Limb (tissue), 2 donors: ENCODE results near the gene MAMDC4.
"Not testable (repeated sequence)": the region's sequence is repeated elsewhere in the genome, so short reads cannot be mapped to it uniquely, and the experiment has no call there.

Experiments used
- DNase-seq, 2 donors: peaks; one replicate each; pipeline ENCODE4 v3.0.0-alpha.2; 2016; ENCODE audit errors: extremely low spot score in 2 of 2

MAMDC4 gene

DNA sequence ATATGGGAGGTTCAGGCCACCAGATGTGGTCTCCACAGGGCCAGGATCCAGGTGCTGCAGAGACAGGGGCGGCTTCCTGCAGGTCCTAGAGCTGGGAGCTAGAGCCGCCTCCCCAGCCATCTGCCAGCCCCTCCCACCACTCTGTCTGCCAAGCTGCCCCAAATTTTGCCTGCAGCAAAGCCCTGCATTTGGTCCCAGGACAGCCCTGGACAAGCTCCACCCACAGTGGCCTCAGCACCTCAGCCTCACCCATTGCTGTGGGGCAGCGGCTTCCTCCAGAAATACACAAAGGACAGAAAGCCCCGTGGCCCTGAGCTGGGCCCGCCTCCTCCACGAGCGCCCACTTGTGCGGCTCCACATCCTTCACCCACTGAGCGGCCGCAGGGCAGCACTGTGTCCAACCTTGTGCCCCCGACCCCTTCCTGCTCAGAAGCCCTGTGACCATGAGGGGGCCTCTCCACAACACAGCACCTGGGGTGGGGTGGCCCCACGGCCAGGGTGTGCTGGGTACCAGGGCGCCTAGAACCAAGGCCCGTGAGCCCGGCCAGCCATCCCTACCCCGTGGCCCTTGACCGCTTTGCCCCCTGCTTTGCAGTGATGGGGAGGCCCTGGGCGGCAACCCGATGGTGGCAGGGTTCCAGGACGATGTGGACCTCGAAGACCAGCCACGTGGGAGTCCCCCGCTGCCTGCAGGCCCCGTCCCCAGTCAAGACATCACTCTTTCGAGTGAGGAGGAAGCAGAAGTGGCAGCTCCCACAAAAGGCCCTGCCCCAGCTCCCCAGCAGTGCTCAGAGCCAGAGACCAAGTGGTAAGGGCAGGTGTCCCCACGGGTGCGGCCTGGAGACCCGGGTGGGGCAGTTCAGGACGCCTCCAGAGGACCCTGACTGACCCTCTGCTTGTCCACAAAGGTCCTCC is 13.6 kb upstream of the MAMDC4 start:
- peak in 1 of 2 donors; percentile 28 for DNase-seq

DNA sequence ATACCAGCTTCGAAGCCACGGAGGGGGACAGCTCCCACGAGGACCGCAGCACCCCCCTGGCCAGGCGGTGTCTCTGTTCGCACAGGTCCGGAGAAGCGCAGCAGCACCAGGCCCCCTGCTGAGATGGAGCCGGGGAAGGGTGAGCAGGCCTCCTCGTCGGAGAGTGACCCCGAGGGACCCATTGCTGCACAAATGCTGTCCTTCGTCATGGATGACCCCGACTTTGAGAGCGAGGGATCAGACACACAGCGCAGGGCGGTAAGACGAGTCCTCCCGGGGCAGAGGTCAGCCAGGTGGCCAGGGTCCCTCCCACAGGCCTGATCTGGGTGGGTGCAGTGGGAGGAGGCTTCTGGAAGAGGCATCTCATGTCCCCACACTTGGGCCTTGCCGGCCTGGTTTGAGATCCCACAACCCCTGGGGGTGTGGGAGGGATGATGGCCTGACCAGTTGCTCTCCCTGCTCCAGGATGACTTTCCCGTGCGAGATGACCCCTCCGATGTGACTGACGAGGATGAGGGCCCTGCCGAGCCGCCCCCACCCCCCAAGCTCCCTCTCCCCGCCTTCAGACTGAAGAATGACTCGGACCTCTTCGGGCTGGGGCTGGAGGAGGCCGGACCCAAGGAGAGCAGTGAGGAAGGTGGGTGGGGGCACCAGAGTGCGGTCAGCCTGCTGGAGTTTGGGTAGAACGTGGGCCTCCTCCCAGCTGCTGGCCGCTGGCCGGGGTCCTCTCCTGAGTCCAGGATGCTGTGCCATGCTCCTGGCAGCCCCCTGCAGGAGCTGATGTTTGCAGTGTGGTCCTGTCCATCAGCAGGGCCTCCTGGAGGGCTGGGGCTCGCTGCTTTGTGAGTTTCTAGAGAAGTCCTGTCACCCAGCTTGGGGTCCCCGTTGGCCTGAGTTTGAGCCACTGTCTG is 12.7 kb upstream of the MAMDC4 start:
- no peak for DNase-seq

DNA sequence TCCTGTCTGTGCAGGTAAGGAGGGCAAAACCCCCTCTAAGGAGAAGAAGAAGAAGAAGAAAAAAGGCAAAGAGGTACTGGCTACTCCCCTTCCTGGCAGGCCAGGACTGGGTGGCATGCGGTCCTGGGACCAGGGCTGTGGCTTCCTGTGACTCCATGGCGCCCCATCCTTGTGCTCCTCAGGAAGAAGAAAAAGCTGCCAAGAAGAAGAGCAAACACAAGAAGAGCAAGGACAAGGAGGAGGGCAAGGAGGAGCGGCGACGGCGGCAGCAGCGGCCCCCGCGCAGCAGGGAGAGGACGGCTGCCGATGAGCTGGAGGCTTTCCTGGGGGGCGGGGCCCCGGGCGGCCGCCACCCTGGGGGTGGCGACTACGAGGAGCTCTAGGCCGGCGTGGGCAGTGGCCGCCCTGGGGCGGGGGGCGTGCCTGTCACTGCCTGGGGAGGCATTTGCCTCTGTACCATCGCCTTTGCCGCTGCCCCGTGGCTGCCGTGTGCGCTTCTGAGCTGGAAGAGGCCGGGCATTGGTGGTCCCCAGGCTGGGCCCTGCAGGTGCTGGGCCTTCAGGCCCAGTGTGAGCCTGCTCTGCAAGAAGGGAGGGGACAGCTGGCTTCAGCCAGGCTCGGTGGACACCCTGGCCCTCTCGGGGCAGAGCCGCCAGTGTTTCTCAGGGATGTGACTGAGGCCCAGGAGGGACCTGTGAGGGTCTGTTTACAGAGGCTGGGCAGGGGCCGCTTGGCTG is 11.8 kb upstream of the MAMDC4 start:
- no peak for DNase-seq

DNA sequence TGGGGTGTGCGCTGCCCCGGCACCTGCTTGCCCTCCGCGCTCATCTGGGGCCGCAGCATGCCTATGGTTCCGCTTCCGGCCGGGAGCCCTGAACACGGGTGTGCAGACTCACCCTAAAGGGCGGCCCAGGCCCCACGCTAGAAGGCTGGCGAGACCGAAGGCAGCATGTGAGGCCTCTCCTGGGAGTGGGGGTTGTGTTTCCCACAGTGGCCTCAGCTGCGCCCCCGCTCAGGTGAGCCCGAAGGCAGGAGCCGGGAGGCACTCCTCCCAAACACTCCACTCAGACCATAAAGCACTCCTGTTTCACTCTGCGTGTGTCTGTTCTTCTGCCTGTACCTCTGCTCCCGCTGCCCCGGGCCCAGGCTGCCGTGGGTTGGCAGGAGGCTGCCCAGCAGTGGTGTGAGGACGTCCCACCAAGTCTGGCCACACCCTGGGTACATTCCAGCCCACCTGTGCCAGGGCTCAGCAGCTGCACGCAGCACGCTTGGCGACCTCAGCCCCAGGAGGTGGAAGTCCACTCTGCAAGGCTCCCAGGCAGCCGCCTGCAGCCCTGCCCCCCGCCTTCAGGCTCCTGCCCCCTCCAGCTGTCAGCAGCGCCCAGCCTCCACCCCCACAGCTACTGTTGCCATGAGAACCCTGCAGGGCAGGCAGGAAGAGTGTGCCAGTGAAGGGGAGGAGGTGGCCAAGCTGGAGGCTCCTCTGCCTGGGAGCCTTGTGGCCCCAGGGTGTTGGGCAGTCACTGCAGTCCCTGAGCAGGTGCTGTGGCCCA is 11.1 kb upstream of the MAMDC4 start:
- DNase-seq = no peak

DNA sequence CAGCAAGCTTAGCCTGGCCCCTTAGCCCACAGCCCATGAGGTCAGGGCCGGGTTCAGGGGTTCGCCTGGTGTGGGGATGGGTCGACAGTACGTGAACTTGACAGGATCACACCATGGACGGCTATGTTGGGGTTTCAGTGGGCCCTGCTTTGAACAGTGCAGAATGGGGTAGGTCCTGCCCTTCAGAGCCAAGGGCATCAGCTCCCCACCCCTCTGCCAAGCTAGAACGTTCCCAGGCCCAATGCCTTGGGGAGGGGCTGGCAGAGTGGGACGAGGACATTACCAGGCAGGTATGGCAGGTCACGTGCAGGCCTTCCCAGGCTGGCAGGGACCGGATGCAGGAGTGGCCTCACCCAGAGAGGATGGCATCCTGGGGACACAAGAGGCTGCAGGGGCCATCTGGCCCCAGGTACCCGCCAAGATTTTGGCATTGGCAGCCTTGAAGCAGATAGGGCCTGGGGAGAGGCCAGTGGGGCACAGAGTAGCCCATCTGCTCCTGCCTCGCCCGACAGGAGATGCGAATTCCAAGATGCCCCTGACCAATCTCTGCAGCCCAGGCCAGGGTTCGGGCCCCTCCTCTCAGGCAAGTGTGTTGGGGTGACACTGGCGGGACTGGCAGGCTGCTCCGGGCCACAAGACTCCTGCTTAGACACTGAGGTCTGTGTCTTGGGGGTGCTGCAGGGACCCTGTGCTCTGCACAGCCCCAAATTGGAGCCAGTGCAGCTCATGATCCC is 10.3 kb upstream of the MAMDC4 start:
- not testable (repeated sequence) for DNase-seq

DNA sequence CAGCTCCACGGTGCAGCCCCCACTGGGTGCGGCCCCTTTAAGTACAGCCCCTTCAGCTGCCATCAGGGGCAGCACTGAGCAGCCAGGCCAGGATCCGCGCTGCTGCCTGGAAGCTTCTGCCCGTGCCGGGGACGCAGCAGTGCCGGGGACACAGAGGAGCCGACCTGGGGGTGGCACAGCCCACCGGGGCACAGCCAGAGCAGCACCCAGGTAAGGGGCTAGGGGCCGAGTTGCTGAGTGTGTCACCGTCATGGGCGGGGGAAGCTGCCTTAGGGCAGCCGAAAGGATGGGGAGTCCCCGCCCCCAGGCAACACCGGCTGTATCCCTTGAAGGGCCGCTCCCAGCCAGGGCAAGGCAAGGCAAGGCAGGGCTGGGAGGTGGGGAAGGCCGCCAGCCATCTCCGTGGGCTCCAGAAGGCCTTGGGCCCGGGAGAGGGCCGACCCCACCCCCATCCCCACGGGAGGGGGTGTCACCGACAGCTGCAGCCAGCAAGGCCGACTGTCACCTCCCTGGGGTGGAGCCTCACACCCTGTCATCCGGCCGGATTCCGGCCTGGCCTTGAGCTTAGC is 9.7 kb upstream of the MAMDC4 start, which contains the start of gene AJM1:
Gene AJM1, plus strand, starts transcription at position 99 of the 569 bp plus-strand sequence. CDS start 1,937 bp downstream, outside the sequence.
- peak; percentile 72 to 90 for DNase-seq

DNA sequence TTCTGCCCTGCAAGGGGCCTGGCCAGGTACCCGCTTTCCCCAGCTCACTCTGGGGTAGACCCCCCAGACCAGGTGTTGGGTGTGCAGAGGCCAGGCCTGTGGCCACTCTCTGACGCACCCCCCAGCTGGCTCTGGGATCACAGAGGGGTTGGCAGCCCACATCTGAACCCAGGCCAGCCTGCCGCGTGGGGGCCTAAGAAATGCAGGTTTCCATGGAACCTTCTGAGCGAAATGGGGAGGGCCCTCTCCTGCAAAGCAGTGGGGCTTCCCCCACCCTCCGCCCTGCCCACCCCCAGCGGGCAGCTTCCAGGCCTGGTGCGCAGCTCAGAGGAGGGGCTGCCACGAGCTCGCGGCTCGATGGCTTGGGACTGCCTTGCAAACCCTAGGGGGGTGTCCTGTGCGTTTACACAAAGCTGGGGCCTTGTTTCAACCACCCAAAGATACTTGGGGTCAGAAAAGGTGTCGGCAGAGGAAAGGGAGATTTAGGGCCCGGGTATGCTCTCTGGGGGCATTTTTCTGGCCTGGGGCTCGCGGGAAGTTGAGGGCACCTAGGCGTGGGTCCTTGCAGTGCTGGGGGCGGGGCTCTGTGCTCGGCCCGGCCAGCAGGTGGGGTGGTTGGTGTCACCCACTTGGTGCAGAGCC is 8.9 kb upstream of the MAMDC4 start:
- DNase-seq = not testable (repeated sequence)

DNA sequence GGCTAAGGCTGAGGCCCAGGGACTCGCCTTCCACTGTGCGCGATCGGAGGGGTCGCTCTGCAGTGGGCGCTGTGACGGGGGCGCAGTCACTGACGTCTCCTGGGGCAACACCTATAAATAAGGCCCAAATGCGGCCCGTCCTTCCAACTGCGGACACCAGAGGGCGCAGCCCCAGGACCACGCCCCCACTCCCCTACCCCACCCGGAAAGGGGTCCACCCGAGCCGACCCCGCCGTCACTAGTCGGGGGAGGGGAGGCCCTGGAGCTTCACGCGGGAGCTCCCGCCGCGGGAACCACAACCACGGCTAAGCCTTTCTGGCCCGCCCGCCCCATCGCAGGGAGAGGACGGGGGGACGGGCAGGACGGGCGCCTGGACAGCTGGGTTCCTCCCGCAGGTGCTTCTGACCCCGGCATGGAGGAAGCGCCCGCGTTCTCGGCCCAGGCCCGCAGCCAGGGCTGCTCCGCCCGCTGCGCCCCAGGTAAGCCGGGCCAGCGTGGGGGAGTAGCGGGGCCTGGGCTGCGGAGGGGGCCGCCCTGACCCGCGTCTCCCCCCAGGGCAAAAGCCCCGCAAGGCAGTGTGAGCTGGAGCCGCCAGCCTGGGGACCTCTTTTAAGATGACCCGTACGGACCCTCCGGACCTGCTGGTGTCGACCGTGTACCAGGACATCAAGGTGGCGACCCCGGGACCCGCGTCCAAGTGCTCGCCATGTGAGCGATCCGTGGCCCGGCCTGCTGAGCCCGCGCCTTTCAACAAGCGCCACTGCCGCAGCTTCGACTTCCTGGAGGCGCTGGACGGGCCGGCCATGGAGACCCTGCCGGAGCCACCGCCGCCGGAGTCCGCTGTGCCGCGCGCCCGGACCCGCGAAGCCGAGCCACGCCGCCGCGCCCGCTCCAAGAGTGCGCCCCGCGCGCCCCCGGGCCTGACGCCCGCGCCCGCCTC is 8.1 kb upstream of the MAMDC4 start:
- peak in 1 of 2 donors; percentile 76 for DNase-seq

DNA sequence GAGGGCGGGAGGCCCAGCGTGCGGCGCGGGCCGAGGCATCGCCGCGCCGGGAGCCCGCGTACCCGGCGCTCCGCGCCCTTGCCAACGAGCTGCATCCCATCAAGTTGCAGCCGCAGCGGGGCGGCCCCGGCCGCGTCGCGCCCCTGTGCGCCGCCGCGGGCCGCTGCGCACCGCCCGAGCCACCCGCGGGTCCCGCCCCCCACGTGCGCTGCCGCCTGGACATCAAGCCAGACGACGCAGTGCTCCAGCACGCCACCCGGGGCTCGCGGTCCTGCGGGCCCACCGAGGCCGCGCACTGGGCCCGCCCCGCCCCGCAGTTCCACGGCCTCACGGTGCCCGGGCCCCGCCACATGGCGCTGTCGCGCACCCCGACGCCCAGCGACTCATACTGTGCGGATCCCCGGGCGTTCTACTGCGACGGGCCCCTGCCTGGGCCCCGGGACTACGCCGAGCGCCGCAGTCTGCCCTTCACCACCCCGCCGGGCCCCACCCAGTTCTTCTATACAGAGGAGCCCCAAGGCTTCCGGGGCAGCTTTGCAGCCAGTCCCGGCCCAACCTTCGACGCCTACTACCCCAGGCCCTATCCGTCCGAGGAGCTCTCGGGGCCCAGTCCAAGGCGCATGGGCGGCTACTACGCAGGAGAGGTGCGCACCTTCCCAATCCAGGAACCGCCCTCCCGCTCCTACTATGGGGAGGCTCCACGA is 7.2 kb upstream of the MAMDC4 start:
- no peak for DNase-seq

DNA sequence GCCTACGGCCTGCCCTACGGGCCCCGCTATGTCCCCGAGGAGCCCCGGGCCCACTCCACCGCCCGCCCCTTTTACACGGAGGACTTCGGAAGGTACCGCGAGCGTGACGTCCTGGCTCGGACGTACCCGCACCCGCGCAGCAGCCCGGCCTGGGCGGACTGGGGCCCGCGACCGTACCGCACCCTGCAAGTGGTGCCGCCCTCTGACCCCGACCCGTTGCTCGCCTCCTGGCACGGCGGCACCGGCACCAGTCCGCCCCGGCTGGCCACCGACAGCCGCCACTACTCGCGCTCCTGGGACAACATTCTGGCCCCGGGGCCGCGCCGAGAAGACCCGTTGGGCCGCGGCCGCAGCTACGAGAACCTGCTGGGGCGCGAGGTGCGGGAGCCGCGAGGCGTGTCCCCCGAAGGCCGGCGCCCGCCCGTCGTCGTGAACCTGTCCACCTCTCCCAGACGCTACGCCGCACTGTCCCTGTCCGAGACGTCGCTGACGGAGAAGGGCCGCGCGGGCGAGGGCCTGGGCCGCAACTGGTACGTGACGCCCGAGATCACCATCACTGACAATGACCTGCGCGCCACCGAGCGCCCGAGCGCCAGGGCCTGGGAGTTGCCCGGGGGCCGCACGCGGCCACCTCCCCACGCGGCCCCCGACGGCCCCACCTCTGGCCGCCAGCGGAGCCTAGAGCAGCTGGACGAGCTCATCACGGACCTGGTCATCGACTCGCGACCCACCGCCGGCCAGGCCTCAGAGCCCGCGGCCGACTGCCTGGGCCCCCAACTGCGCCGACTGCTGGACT is 6.5 kb upstream of the MAMDC4 start:
- no peak for DNase-seq

DNA sequence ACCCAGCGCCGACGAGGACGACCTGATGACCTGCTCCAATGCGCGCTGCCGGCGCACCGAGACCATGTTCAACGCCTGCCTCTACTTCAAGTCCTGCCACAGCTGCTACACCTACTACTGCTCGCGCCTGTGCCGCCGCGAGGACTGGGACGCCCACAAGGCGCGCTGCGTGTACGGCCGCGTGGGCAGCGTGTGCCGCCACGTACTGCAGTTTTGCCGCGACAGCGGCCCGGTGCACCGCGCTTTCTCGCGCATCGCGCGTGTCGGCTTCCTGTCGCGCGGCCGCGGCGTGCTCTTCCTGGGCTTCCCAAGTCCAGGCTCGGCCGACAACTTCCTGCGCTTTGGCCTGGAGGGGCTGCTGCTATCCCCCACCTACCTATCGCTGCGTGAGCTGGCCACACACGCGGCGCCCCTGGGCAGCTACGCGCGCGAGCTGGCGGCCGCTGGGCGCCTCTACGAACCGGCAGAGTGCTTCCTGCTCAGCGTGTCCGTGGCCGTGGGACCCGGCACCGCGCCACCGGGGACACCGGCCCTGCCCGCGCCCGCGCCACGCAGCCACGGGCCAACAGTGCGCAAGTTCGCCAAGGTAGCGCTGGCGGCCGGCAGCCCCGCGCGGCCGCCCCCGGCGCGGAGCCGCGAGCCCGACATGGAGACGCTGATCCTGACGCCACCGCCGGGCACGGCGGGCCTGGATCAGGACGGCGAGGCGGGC is 5.6 kb upstream of the MAMDC4 start:
- DNase-seq = no peak

DNA sequence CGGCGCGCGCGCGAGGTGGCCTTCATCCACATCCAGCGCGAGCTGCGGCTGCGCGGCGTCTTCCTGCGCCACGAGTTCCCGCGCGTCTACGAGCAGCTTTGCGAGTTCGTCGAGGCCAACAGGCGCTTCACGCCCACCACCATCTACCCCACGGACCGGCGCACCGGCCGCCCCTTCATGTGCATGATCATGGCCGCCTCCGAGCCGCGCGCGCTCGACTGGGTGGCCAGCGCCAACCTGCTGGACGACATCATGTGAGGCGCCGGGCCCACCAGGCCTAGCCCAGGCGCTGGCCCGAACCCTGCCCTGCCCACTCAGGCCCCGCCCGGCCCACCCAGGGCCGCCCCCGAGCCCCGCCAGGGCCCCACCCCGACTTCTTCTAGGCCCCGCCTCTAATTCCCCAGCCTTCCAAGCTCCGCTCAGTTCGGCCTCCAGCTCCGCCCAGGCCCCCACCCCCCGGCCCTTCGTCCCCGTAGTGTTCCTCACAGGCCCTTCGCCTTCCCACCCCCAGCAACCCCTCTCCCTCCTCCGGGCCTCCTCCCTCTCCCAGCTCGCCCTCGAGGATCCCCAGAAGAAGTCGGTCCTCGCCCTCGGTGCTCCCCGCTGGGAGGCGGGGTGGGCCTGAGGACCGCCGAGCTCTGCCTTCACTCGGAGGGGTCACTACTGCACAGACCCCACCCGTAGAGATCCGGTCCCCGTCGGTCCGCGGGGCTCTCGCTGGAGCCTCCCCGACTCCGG is 4.9 kb upstream of the MAMDC4 start:
- peak; percentile 50 to 78 for DNase-seq

DNA sequence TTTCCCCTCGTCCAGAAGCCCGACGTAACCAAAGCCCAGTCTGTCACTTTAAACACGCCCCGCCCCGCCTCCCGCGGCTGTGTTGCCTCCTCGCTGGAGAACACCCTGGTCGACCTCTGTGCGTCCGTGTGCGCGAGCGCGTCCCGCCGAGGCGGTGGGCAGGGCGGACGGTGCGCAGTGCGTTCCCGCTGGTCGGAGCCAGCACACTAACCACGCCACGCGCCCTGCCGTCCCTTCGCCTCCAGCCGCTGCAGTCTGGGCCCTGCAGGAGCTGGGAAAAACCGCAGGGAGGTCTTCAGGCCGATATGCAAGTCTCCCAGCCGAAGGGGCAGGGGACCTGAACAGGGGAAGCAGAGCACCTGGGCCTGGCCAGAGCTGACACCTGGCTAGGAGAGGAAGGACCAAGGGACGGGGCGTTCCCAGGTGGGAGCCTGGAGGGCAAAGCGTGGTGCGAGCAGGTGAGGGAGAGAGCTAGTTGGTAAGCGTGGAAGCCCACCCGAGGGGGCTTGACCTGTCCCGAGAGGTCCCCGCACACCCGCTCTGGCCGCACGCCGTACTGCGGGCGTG is 4.2 kb upstream of the MAMDC4 start:
- DNase-seq = peak; percentile 36 to 74

DNA sequence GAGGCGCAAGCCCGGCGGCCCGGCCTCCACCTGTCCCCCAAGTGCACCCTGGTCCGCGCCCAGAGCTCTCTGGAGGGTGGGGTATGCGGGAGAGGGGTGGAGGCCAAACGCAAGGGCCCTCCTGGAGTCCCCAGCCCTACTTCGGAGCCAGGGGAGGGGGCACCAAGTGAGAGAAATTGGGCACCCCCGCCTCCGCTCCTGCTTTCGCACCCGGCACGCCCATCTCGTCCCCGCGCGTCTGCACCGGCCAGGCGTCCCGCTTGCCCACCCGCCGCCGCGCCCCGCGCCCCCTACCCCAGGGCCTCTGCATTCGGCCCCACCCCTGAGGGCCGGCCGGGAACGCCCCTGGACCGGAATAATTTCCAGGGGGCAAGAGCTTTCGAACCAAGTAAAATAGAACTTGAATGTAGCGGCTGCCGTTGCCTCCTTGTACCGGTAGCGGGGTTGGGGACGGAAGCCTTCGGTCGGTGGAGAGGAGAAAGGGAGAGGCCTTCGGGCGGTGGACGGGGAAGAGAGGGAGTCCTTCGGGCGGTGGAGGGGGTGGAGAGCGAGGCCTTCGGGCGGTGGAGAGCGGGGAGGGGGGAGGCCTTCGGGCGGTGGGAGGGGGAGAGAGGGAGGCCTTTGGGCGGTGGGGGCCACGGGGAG is 3.6 kb upstream of the MAMDC4 start:
- DNase-seq = no peak
